Muscle of arm (tissue), 12 donors: ENCODE results near the gene HNRNPR. TPM values are rescaled to one million over a fixed set of nuclear protein-coding genes. Genes with fewer than 3 reads are reported as not detected.
"Not testable (repeated sequence)": the region's sequence is repeated elsewhere in the genome, so short reads cannot be mapped to it uniquely, and the experiment has no call there.

Experiments used
- DNase-seq: peaks from one replicate; pipeline ENCODE4 v3.0.0-alpha.2; 2013
- polyA plus RNA-seq, 12 donors: library from polyadenylated mRNA; unstranded; fragments of 120-200 nt; gene quantifications; one replicate each; pipeline ENCODE4 v1.2.1, GENCODE V29; 2013; ENCODE audit not compliant: insufficient read length in 12 of 12

HNRNPR gene
- polyA plus RNA-seq, 12 donors = 113 to 257 (median 151) TPM; not detected in 1

GRCh38 chr1:23341931-23342692, 2.0 kb downstream of the HNRNPR start:
- no peak for DNase-seq

GRCh38 chr1:23339632-23340031, 4.5 kb downstream of the HNRNPR start:
- DNase-seq = no peak

GRCh38 chr1:23337869-23338268, 6.2 kb downstream of the HNRNPR start:
- no peak for DNase-seq

GRCh38 chr1:23331713-23332112, 12.4 kb downstream of the HNRNPR start:
- DNase-seq = no peak

- DNase-seq = no peak
Observed at GRCh38 chr1:23330846-23331245, 13.2 kb downstream of the HNRNPR start.

DNA sequence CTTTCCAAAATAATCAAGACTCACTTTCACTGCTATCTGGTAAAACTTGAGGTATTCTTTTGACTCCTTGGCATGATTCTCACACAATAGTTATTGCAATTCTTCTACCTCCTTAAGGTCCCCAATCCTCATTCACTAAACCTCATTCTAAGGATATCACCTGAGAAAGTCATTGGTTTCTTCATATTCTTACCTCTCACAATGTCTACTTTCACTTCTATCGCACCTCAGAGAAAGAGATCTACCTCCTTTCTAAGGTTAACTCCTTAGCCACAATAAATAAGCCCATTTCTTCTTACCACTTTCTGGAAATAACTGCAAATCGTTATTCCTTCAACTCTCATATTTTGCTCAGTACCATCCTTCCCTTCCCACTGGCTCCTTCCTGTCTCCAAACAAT, 18.7 kb downstream of the HNRNPR start:
- DNase-seq = no peak

- no peak for DNase-seq
Observed at GRCh38 chr1:23322770-23323169, 21.3 kb downstream of the HNRNPR start.

DNA sequence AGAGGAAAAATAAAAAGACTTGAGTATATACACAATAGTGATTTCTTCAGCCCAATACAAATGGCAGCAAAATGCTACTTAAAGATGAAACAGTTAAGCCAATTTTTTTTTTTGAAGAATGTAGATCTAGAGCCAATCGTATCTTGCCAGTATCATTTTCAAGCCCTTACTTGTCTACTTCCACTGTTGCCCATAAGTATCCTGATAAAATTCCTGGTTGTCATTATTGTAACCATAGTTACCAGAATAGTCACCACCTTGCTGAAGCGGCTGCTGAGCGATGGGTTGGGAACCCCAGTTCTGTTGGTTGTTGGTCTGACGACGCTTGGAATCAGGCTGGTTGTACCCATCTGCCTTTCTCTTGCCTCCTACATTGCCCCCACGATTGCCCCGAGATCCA, 33.8 kb downstream of the HNRNPR start:
- not testable (repeated sequence) for DNase-seq

DNA sequence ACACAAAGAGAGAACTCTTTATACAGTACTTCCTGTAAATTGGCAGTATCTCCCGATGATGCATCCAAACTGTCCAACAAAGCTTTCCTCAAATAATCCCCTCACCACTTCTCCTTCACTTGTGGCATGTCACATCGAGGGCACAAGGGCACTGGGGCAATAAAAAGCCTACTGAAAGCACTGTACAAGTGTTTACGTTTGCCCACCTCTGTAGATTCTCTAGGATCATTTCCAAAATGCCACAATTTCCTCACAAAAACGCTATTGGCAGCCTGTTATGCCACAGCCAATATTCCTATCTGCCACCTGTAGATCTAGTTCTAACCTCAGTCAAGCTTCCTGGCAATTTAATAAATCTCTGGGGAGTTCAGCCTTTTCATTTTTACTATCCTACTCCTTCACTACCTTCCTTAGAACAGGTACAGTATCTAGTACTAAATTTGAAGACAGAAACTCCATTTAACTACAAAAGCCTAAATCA, 39.9 kb downstream of the HNRNPR start:
- no peak for DNase-seq

DNA sequence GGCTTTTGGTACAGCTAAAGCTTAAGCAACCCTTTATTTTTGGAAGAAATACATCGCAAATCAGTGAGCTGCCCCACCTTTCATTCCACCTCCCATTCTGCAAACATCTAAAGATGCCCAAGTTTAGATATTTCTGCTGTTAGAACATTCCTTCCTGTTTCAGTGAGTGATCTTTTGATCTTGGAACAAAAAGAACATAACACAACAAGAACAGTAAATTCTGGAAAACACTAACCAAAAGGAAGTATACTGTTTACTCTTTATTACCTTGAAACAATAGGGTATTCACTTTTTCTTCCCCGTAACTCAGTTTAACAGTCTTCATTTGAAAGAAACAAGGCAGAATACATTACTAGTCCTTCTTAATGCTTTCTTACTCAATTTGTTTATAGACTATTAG, 40.6 kb downstream of the HNRNPR start:
- DNase-seq = no peak

GRCh38 chr1:23296931-23297330, 47.2 kb downstream of the HNRNPR start:
- no peak for DNase-seq

- no peak for DNase-seq
Observed at GRCh38 chr1:23291706-23292105, 52.4 kb downstream of the HNRNPR start.

- no peak for DNase-seq
Observed at GRCh38 chr1:23290836-23291565, 53.1 kb downstream of the HNRNPR start.

DNA sequence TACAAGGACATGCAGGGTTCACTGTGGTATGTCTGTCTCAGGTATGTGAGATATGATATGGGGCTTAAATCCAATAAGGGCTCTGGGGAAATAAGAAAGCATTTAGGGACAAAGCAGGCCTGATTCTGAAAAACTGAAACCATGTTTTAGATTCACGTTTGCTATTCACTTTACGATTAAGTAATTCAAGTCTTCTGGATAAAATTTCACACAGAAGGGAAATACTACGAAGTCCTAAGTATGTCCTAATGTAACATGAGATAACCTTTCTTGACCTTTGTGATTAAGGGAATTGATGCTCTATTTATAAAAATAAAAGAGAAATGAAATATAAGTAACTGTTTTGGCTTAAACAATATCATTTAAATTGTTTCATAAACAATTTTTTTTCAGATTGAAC, 55.4 kb downstream of the HNRNPR start:
- DNase-seq = no peak

- no peak for DNase-seq
Observed at GRCh38 chr1:23288201-23288600, 55.9 kb downstream of the HNRNPR start.

DNA sequence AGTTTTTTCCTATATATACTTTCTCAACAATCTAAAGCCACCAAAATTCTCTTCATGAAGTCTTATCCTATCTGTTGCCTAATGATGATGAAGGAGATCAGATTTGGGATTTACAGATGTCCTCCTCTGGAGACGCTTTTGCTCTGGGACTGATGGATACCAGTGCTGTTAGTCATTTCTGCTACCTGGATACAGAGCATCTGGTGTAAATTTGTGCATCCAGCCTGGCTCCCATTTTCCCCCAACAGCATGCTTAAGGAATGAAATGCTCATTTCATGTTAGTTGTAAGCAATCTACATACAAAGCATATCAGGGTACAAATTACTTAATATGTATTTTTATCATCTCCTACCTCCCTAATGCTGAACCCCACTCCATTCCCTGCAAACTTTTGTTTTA, 57.7 kb downstream of the HNRNPR start:
- DNase-seq = no peak

GRCh38 chr1:23283667-23284602, 60.1 kb downstream of the HNRNPR start:
- DNase-seq = no peak

DNA sequence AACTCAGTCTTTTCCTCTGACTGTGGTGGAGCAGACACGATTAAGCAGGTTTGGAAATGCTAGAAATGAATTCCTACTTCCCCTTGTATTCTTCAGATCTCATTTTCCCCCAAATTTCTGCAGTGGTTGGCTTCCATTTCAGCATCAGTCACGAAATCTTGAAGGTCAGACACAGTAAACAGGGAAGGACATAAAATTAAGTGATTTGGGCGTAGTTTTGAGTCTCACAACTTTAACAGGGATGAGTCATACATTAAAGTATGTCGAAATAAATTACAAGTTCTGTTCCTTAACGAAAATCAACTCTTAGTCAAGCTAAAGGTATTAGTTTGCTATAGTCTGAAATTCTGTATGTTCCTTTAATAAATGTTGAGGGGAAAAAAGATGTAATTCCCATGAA, 61.1 kb downstream of the HNRNPR start:
- DNase-seq = no peak

DNA sequence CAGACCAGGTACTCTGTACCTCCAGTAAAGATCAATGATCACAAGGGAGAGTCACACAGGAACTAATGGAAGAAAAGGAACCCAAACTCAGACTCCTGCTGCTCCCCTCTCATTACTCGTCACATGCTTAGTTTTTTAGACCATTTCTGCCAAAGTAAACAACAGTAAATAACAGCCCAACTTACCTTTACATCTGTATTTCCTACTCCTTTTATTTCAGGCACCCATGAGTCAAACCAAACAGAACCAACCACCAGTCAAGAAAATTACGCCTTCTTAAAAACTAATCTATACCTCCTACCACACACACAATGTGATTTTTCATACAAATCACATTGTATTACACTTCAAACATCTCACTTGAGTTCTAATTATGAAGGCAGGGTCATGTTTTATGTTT, 65.4 kb downstream of the HNRNPR start:
- no peak for DNase-seq

- no peak for DNase-seq
Observed at GRCh38 chr1:23276531-23276930, 67.6 kb downstream of the HNRNPR start.

DNA sequence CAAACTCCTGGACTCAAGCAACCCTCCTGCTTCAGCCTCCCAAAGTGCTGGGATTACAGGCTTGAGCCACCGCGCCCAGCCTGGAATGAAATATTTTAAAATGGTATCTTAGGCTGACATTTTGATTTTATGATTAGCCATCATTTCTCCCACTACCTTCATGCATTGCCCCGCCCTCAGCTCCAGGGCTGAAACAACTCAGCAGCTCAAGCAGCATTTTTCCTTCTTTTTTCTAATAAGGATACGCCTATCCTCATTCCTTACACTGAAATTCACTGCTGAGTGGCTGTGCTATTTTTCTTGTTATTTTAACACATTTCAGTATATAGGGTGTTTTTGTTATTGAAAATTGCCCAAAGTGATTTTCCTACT, 70.0 kb downstream of the HNRNPR start:
- DNase-seq = no peak

GRCh38 chr1:23273450-23274133, 70.5 kb downstream of the HNRNPR start:
- no peak for DNase-seq
